ENCODE measurements around the gene SP100.

SP100 gene

GRCh38 chr2:230410861-230411569 is 5.0 kb upstream of the SP100 start:
- ATAC-seq (replicated peaks) (peak in 1 of 2 donors; percentile 3), DNase-seq (no peak)
- H3K27me3 Mint-ChIP-seq: no peaks in the 10 kb centered on the region
- peak overlapping the region; percentile 99 to 100 for H3K4me3 Mint-ChIP-seq
- peak overlapping the region; percentile 100 for H3K27ac Mint-ChIP-seq
- peaks cover 8 to 18% of the 10 kb centered on the region in 2 donors for H3K36me3 Mint-ChIP-seq
- H3K9me3 Mint-ChIP-seq: peaks cover 0 to 1% of the 10 kb centered on the region in 2 donors
- peaks cover 53 to 77% of the 10 kb centered on the region in 2 donors for H3K4me1 Mint-ChIP-seq

GRCh38 chr2:230411570-230412370 is 4.2 kb upstream of the SP100 start:
- peak overlapping the region; percentile 99 to 100 for H3K4me3 Mint-ChIP-seq
- H3K9me3 Mint-ChIP-seq: peaks cover 0 to 1% of the 10 kb centered on the region in 2 donors
- H3K4me1 Mint-ChIP-seq: peaks cover 53 to 77% of the 10 kb centered on the region in 2 donors
- ATAC-seq (replicated peaks) (peak; percentile 70), DNase-seq (peak; percentile 58)
- peaks cover 10 to 13% of the 10 kb centered on the region in 2 donors for H3K36me3 Mint-ChIP-seq
- H3K27me3 Mint-ChIP-seq: no peaks in the 10 kb centered on the region
- H3K27ac Mint-ChIP-seq: peak overlapping the region; percentile 100

GRCh38 chr2:230412371-230412711 is 3.7 kb upstream of the SP100 start:
- Mint-ChIP-seq H3K4me1 (peaks cover 53 to 77% of the 10 kb centered on the region in 2 donors), H3K27me3 (no peaks in the 10 kb centered on the region), H3K9me3 (peaks cover 0 to 1% of the 10 kb centered on the region in 2 donors), H3K4me3 (peak overlapping the region; percentile 99 to 100), H3K27ac (peak overlapping the region; percentile 100), H3K36me3 (peaks cover 6 to 7% of the 10 kb centered on the region in 2 donors)
- DNase-seq: no peak
- no peak for ATAC-seq (replicated peaks)

- Mint-ChIP-seq H3K4me3 (peak overlapping the region; percentile 99 to 100), H3K27me3 (no peaks in the 10 kb centered on the region), H3K4me1 (peaks cover 55 to 81% of the 10 kb centered on the region in 2 donors), H3K9me3 (peaks cover 0 to 1% of the 10 kb centered on the region in 2 donors), H3K36me3 (peaks cover 5 to 7% of the 10 kb centered on the region in 2 donors), H3K27ac (peak overlapping the region; percentile 100)
- ATAC-seq (replicated peaks): no peak
- no peak for DNase-seq
These were observed 3.2 kb upstream of the SP100 start for GRCh38 chr2:230412846-230413245.

DNA sequence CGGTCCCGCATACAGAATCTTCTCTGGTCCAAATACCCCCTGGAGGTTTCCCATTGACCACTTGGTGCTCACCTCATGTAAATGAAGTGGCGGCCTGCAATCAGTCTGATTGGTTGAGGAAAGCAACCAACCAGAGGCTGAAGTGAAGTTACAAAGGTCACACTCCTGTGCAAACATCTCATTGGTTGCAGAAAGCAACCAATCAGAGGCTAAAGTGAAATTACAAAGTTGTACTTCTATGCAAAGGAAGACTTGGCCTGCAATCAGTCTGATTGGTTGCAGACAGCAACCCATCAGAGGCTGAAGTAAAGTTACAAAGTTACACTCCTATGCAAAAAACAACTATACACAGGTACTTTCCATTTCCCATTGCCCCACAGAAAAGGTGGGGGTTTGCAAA is 2.5 kb upstream of the SP100 start:
- H3K27me3 Mint-ChIP-seq: no peaks in the 10 kb centered on the region
- H3K4me3 Mint-ChIP-seq: peak overlapping the region in 1 of 2 donors; percentile 17
- ATAC-seq (replicated peaks) (no peak), DNase-seq (no peak)
- peaks cover 55 to 81% of the 10 kb centered on the region in 2 donors for H3K4me1 Mint-ChIP-seq
- H3K9me3 Mint-ChIP-seq: peaks cover 0 to 1% of the 10 kb centered on the region in 2 donors
- no peak overlapping the region for H3K27ac Mint-ChIP-seq
- peaks cover 10 to 12% of the 10 kb centered on the region in 2 donors for H3K36me3 Mint-ChIP-seq

DNA sequence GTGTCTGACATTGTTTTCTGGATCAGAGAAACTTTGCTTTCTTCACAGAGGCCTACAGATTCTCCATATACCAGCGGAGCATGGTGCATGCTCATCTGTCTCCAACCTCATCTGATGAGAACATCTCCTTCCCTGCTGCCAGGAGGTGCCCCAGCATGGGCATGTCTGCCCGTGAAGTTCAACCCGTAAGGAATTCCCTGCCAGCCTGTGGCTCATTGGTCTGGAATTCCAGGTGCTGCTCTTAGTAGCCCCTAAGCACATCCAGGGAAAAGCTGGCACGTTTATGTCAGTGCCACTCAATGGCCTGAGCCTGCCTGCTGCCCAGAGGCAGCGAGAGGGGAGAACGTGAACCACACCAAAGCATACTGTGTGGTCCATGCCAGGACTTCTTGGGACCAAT is 1.7 kb upstream of the SP100 start:
- ATAC-seq (replicated peaks): no peak
- H3K4me3 Mint-ChIP-seq: peak overlapping the region in 1 of 2 donors; percentile 1
- no peak for DNase-seq
- H3K27ac Mint-ChIP-seq: peak overlapping the region; percentile 96
- H3K27me3 Mint-ChIP-seq: no peaks in the 10 kb centered on the region
- peaks cover 0 to 1% of the 10 kb centered on the region in 2 donors for H3K9me3 Mint-ChIP-seq
- peaks cover 55 to 82% of the 10 kb centered on the region in 2 donors for H3K4me1 Mint-ChIP-seq
- peaks cover 13 to 20% of the 10 kb centered on the region in 2 donors for H3K36me3 Mint-ChIP-seq

DNA sequence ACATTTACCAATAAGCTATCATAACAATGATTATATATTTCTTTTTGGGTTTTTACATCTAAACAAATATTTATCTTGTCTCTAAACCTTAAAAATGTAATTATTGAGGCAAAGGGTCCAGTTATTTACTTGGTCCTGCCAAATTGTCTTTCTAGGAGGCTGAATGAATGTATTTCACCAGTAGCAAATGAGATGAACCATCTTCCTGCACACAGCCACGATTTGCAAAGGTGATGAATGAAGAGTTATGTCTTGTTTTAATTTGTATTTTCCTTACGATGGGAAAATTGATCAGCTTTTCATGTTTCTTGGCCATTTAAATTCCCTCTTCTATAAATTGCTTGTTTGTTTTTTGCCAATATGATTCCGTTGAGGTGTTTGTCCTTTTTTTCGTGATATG is 1.4 kb downstream of the SP100 start:
- Mint-ChIP-seq H3K4me3 (peak overlapping the region; percentile 81 to 90), H3K27me3 (no peaks in the 10 kb centered on the region), H3K36me3 (peaks cover 30 to 42% of the 10 kb centered on the region in 2 donors), H3K27ac (peak overlapping the region; percentile 59), H3K9me3 (peaks cover 3 to 4% of the 10 kb centered on the region in 2 donors), H3K4me1 (peaks cover 51 to 85% of the 10 kb centered on the region in 2 donors)
- DNase-seq (no peak), ATAC-seq (replicated peaks) (no peak)

DNA sequence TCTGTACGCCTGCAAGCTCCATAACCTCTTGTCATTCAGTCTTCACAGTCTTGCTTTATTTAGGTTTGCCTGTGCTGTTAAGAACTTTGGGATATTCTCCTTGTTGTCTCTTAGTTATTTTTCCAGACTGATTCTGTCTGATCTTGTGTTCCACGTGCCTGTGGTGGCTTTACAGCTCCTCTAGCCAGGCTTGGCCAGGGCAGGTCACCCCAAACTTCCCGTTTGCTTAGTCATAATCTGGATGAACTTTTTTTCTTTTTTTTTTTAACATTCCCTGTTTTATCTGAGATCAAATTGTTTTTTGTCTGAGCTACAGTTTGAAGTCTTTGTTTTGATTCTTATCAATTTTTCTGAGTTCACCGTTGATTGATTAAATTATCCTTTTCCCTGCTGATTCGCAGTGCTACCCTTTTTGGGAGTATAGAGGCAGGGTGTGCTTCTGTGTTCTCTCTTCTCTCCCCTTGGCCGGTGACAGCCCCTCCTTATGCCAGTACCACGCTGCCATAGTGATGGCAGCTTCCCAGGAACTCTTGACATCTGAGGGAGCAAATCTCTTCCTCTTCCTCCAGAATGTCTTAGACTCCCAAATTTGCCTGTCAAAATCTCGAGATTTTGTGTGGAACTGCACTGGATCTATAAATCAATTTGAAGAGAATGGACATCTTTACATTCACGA is 2.5 kb downstream of the SP100 start:
- ATAC-seq (replicated peaks) (no peak), DNase-seq (no peak)
- Mint-ChIP-seq H3K4me1 (peaks cover 52 to 85% of the 10 kb centered on the region in 2 donors), H3K27ac (peak overlapping the region; percentile 97), H3K4me3 (peak overlapping the region; percentile 81 to 92), H3K27me3 (no peaks in the 10 kb centered on the region), H3K36me3 (peaks cover 36 to 51% of the 10 kb centered on the region in 2 donors), H3K9me3 (peaks cover 3% of the 10 kb centered on the region in 2 donors)

DNA sequence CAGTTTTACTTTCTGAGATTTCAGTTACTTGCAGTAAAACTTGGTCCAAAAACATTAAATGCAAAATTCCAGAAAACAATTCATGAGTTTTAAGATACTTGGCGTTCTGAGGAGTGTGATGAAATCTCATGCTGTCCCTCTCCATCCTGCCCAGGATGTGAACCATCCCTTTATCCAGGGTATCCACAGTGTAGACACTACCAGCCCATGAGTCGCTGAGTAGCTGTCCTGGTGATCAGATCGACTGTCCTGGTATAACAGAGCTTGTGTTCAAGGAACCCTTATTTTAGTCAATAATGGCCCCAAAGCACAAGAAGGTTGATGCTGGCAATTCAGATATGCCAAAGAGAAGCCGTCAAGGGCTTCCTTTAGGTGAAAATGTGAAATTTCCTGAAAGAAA is 3.2 kb downstream of the SP100 start:
- DNase-seq (no peak), ATAC-seq (replicated peaks) (no peak)
- peak overlapping the region; percentile 97 for H3K27ac Mint-ChIP-seq
- peaks cover 3 to 8% of the 10 kb centered on the region in 2 donors for H3K9me3 Mint-ChIP-seq
- H3K4me1 Mint-ChIP-seq: peaks cover 55 to 85% of the 10 kb centered on the region in 2 donors
- peak overlapping the region; percentile 81 to 92 for H3K4me3 Mint-ChIP-seq
- H3K27me3 Mint-ChIP-seq: no peaks in the 10 kb centered on the region
- peaks cover 43 to 58% of the 10 kb centered on the region in 2 donors for H3K36me3 Mint-ChIP-seq

GRCh38 chr2:230422149-230422548 is 6.1 kb downstream of the SP100 start:
- Mint-ChIP-seq H3K4me3 (peak overlapping the region; percentile 9 to 51), H3K9me3 (peaks cover 3 to 8% of the 10 kb centered on the region in 2 donors), H3K27me3 (no peaks in the 10 kb centered on the region), H3K27ac (no peak overlapping the region), H3K36me3 (peaks cover 59 to 77% of the 10 kb centered on the region in 2 donors), H3K4me1 (peaks cover 53 to 96% of the 10 kb centered on the region in 2 donors)
- DNase-seq: no peak
- no peak for ATAC-seq (replicated peaks)

- DNase-seq (no peak), ATAC-seq (replicated peaks) (no peak)
- Mint-ChIP-seq H3K9me3 (peaks cover 7 to 9% of the 10 kb centered on the region in 2 donors), H3K27me3 (no peaks in the 10 kb centered on the region), H3K36me3 (peaks cover 64 to 80% of the 10 kb centered on the region in 2 donors), H3K4me3 (peak overlapping the region; percentile 49 to 53), H3K27ac (peak overlapping the region; percentile 78), H3K4me1 (peaks cover 48 to 90% of the 10 kb centered on the region in 2 donors)
These were observed 8.0 kb downstream of the SP100 start for GRCh38 chr2:230423851-230424458.

- DNase-seq: no peak
- Mint-ChIP-seq H3K27me3 (no peaks in the 10 kb centered on the region), H3K4me1 (peaks cover 52 to 88% of the 10 kb centered on the region in 2 donors), H3K4me3 (peak overlapping the region; percentile 44 to 51), H3K36me3 (peaks cover 72 to 87% of the 10 kb centered on the region in 2 donors), H3K9me3 (peaks cover 9 to 11% of the 10 kb centered on the region in 2 donors), H3K27ac (no peak overlapping the region)
- ATAC-seq (replicated peaks): no peak
These were observed 9.4 kb downstream of the SP100 start for GRCh38 chr2:230425377-230425776.

GRCh38 chr2:230429513-230429912 is 13.5 kb downstream of the SP100 start:
- Mint-ChIP-seq H3K27ac (peak overlapping the region; percentile 86), H3K4me3 (no peak overlapping the region)
- no peak for ATAC-seq (replicated peaks)

More at GRCh38 chr2:230429513-230429912, 13.5 kb downstream of the SP100 start:
- peaks cover 43 to 72% of the 10 kb centered on the region in 2 donors for H3K4me1 Mint-ChIP-seq
- H3K36me3 Mint-ChIP-seq: peaks cover 55 to 76% of the 10 kb centered on the region in 2 donors
- DNase-seq: no peak
- H3K9me3 Mint-ChIP-seq: peaks cover 1 to 9% of the 10 kb centered on the region in 2 donors
- no peaks in the 10 kb centered on the region for H3K27me3 Mint-ChIP-seq

Measured in stimulated activated naive B cell treated with anti-CD40 and anti-IgM and Interleukin-4, amounts not matched to agents 10 μg/mL and 1 μg/mL and 100 μg/mL, for 72 hours (primary cell).